Rectal smooth muscle tissue (tissue), 1 donor: ENCODE measurements around the gene TEAD2.
"Not testable (repeated sequence)": the region's sequence is repeated elsewhere in the genome, so short reads cannot be mapped to it uniquely, and the experiment has no call there.

Experiments used
- H3K27ac ChIP-seq: one replicate; pipeline ENCODE4 v1.7.0; 2013; ENCODE audit warnings: low read depth, low read length, inconsistent platforms
- H3K27me3 ChIP-seq: one replicate; pipeline ENCODE4 v1.7.0; 2013; ENCODE audit warnings: low read length; ENCODE audit not compliant: control insufficient read depth, insufficient read depth
- H3K36me3 ChIP-seq: one replicate; pipeline ENCODE4 v1.7.0; 2013; ENCODE audit warnings: low read length; ENCODE audit not compliant: control insufficient read depth, insufficient read depth
- H3K4me1 ChIP-seq: one replicate; pipeline ENCODE4 v1.7.0; 2013; ENCODE audit warnings: low read length; ENCODE audit not compliant: control insufficient read depth, insufficient read depth
- H3K4me3 ChIP-seq: one replicate; pipeline ENCODE4 v1.7.0; 2013; ENCODE audit warnings: low read length
- H3K9ac ChIP-seq: one replicate; pipeline ENCODE4 v1.7.0; 2013; ENCODE audit warnings: low read length

Gene TEAD2

DNA sequence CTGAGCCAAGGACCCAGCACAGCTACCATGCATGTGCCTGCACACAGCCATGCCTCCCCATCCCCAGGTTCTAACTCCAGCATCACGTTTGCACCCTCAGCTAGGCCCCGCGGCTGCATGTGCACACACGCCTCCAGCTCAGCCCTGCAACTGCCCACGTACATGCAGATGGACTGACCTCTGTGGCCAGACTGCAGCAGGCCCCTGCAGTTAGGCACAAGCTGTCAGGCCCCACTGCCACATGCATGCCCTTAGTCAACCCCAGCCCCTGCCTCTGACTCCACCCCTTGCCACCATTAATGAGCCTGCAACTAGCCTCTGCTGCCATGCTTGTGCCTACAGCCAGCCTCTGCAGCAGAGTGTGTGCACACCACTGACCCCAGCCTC lies 60.4 kb downstream of the TEAD2 start:
- no peaks in the 10 kb centered on the region for H3K27me3 ChIP-seq
- no peaks in the 10 kb centered on the region for H3K36me3 ChIP-seq
- H3K4me3 ChIP-seq = no peak overlapping the region
- H3K9ac ChIP-seq = no peak overlapping the region
- no peak overlapping the region for H3K27ac ChIP-seq
- H3K4me1 ChIP-seq = no peaks in the 10 kb centered on the region

DNA sequence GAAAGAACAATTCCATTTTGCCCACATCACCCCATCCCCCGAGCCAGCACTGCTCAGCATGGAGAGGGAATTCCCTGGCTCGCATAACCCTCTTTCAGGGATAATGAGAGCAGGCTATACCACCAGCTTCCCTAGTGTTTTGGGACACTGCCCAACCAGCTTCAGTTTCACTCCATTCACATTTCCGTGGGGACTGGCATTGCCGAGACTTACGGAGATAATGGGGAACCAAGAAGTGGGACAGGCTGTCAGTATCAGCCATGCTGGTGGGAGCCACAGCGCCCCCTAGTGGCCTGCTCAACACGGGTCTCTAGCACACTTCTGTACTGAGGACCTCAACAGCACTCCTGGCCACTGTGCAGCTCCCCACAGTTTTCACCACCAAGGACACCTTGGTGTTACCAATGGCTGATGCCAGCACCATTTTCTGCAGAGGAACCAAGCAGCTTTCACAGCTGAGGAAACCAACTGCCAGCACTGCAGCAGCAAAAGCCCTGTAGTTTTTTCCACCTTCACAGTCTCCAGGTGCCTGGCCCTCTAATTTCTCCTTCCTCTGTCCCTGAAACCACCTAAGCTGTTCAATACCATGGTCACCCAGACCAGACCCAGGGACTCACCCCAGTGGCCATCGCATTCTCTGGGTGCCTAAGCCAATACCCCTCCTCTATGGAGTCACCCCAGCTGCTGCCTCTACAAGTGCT lies 60.9 kb downstream of the TEAD2 start:
- Histone ChIP-seq H3K36me3 (no peaks in the 10 kb centered on the region), H3K4me1 (no peaks in the 10 kb centered on the region), H3K4me3 (peak overlapping the region; percentile 37), H3K9ac (no peak overlapping the region), H3K27ac (no peak overlapping the region), H3K27me3 (no peaks in the 10 kb centered on the region)

DNA sequence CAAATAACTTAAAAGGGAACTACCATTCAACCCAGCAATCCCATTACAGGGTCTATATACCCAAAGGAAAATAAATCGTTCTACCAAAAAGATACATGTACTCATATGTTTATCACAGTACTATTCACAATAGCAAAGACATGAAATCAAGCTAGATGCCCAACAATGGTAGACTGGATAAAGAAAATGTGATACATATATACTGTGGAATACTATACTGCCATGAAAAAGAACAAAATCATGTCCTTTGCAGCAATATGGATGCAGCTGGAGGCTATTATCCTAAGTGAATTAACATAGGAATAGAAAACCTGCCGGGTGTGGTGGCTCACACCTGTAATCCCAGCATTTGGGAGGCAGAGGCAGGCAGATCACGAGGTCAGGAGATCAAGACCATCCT lies 63.6 kb downstream of the TEAD2 start:
- H3K36me3 ChIP-seq, H3K4me1 ChIP-seq, H3K27ac ChIP-seq, H3K9ac ChIP-seq, H3K4me3 ChIP-seq, H3K27me3 ChIP-seq: not testable (repeated sequence)

DNA sequence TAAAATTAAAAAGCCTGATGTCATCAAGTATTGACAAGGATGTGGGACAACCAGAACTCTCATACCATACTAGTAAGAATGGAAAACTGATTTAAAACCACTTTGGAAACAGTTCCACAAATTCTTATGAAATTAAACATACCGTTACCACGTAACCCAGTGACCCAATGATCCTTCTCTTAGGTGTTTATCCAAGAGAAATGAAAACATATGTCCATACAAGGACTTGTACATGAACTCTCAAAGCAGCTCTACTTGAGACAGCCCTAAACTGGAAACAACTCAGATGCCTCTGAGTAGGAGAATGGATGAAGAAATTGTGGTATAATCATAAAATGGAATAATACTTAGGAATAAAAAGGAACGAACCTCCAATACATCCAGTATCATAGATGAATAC lies 64.8 kb downstream of the TEAD2 start:
- no peak overlapping the region for H3K9ac ChIP-seq
- H3K4me1 ChIP-seq = no peaks in the 10 kb centered on the region
- no peak overlapping the region for H3K4me3 ChIP-seq
- H3K27me3 ChIP-seq = no peaks in the 10 kb centered on the region
- no peak overlapping the region for H3K27ac ChIP-seq
- H3K36me3 ChIP-seq = no peaks in the 10 kb centered on the region

DNA sequence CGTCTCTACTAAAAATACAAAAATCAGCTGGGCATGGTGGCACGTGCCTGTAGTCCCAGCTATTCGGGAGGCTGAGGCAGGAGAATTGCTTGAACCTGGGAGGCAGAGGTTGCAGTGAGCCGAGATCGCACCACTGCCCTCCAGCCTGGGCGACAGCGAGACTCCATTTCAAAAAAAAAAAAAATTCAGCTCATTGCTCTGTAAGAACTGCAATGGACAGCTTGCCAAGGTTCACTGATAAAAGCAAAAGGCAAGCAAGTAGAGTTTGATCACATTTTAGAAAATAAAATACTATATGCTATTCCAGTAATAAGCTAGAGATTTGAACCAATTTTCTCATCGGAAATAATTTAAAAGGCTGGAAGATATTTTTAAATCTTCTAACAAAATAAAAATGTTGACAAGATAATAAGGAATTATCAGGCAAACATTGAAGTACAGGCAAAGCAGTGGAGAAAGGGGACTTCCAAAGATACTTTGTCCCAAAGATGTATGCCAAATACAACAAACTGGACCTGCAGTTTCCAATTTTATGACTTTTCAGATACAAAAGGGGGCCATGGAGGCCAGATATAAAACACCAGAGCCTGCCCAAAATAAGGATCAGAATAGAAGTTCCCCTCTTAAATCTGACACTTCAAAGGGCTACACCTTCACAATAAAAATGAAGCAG lies 66.9 kb downstream of the TEAD2 start:
- no peak overlapping the region for H3K4me3 ChIP-seq

DNA sequence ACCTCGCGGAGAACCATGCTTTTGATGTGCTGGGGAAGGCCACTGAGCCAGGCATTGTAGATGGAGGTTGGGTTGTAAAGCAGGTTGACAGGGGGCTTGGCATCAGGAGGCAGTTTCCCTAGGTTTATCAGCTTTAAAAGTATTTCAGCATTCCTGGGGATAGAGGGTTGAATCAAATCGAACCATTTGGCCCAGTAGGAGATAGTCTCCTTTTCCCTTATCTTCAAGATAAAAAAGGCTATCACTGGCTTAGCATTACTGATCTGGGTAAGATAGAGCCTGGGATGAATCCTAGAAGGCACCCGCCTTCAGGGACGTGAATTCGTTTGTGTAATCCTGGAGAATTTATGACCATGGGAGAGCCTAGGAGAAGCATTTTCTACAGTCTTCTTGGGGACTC lies 67.8 kb downstream of the TEAD2 start:
- no peak overlapping the region for H3K9ac ChIP-seq
- no peaks in the 10 kb centered on the region for H3K27me3 ChIP-seq
- no peaks in the 10 kb centered on the region for H3K4me1 ChIP-seq
- H3K27ac ChIP-seq = no peak overlapping the region
- no peak overlapping the region for H3K4me3 ChIP-seq
- H3K36me3 ChIP-seq = no peaks in the 10 kb centered on the region

More for the DNA sequence above, 66.9 kb downstream of the TEAD2 start:
- H3K9ac ChIP-seq = no peak overlapping the region
- H3K27ac ChIP-seq = no peak overlapping the region
- no peaks in the 10 kb centered on the region for H3K4me1 ChIP-seq
- no peaks in the 10 kb centered on the region for H3K36me3 ChIP-seq
- H3K27me3 ChIP-seq = no peaks in the 10 kb centered on the region
